G401.6 (cell line): Measurements from ENCODE around the gene ZNF141.
A peak's percentile ranks its signal among the peaks of the same experiment; 100 is the strongest.
"Not testable (repeated sequence)": the region's sequence is repeated elsewhere in the genome, so short reads cannot be mapped to it uniquely, and the experiment has no call there.

Experiments
- FAIRE-seq: peaks from 2 replicates; lab custom pipeline; 2012; peaks lifted over from hg19 to GRCh38; lab: Jason Lieb, UNC

The ZNF141 gene

GRCh38 chr4:337143-337931, at the start of gene ZNF141:
Gene ZNF141 (plus strand): TSS chr4:337814. CDS start chr4:337984, 170 bp downstream.
- peak; percentile 97 for FAIRE-seq

GRCh38 chr4:288891-289290, 48.7 kb upstream of the ZNF141 start:
- no peak for FAIRE-seq

DNA sequence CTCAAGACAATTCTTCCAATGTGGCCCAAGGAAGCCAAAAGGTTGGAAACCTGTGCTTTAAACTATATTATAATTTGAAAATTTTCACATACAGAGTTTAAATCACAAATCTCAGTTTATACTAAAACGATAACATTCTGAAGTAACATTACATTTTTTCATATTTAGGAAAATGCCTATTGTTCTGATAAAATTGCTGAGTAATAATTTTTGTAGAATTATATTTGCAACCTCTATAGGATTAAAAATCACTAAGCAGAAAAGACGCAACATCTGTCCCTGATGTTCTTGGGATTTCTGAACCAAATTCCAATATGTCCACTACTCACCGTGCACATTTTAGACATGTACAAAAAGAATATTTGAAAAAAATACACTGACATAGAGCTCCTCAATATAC, 42.9 kb upstream of the ZNF141 start:
- peak; percentile 28 for FAIRE-seq

- FAIRE-seq: no peak
These were observed 35.2 kb upstream of the ZNF141 start for GRCh38 chr4:302381-302780.

DNA sequence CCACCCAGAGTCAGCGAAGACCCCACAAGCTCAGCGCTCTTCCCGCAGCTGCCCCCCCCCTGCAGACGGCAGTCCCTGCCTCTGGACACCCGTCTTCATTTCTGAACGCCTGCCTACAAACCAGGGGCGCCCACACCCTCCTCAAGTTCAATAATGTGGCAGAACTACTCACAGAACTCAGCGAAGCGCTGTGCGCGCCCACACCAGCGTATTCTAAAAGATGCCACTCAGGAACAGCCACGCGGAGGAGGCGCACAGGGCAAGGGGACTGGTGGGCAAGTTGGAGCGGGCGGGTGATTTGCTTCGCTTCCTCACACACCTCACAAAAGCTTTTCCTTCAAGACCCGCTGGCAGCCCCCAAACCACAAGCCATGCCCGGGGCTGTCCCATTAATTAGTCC, 33.1 kb upstream of the ZNF141 start:
- not testable (repeated sequence) for FAIRE-seq

DNA sequence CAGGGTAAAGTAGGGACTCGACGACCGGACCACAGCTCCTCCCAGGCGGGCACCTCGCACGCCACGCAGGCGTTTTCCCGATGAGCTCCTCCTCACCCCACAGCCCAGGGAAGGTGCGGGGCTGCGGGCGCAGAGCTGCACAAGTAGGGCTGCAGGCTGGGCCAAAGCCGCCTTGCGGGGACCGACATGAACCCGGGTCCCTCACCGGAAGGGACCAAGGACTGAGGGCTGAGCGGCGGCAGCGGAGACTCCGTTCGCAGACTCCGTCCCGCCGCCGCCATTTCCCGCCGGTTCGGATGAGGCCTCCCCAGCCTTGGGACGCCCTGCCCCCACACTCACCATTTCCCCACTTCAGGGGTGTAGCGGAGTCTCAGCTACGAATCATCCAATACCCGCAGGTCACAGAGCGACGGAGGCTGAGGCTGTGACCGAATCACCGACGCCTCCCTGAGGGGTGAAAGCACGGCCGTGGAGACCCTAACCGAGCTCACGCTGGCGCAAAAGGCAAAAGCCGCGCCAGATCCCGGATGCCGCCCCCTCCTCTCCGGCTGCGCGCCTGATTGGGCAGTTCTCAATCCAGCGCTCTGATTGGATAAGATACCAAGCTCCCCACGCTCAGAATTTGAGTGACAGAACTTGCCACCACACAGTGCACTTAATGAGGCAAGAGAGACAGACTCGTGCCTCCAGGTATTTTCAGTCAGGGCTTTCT, 32.5 kb upstream of the ZNF141 start, which contains the start of gene ZNF732:
Gene ZNF732 (minus strand): TSS at position 506 of the 712 bp plus-strand sequence. CDS start 164 bp downstream, at position 342.
- FAIRE-seq: peak; percentile 95

GRCh38 chr4:306551-306961, 31.1 kb upstream of the ZNF141 start:
- FAIRE-seq: no peak

GRCh38 chr4:309807-310206, 27.8 kb upstream of the ZNF141 start:
- FAIRE-seq: no peak

- FAIRE-seq: no peak
These were observed 23.2 kb upstream of the ZNF141 start for GRCh38 chr4:314296-314903.

DNA sequence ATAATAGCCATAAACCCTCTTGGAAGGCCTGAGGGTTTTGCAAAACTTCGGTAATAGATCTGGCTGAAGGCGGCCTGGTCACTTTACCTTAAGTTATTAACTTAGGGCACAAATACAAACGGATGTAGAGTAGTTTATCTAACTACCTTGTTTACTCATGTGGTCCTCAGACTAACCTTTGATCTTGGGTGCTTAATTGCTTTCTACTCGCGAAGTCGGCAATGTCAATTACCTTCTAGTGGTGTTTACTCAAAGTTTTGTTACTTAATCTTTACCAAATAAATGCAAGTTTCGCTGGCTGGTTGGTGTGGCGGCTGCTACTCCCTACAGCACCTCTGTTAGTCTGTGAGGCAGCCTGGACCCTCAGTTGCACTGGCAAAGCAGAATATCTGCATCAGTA, 8.9 kb upstream of the ZNF141 start:
- FAIRE-seq: no peak

- no peak for FAIRE-seq
These were observed 2.1 kb upstream of the ZNF141 start for GRCh38 chr4:335515-335914.

- no peak for FAIRE-seq
These were observed 1.3 kb upstream of the ZNF141 start for GRCh38 chr4:336099-336892.

DNA sequence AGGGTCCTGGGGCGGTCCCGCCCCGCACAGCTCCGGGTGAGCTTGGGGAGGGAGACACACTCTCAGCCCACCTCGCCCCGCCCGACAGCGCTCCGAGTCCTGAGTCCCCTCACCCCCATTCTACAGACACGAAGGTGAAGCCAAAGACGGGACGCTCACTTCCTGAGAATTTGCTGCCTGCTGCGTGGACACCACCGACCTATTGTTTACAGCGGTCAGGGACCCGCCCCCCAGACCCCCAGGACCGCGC, 796 bp upstream of the ZNF141 start:
- FAIRE-seq: no peak

DNA sequence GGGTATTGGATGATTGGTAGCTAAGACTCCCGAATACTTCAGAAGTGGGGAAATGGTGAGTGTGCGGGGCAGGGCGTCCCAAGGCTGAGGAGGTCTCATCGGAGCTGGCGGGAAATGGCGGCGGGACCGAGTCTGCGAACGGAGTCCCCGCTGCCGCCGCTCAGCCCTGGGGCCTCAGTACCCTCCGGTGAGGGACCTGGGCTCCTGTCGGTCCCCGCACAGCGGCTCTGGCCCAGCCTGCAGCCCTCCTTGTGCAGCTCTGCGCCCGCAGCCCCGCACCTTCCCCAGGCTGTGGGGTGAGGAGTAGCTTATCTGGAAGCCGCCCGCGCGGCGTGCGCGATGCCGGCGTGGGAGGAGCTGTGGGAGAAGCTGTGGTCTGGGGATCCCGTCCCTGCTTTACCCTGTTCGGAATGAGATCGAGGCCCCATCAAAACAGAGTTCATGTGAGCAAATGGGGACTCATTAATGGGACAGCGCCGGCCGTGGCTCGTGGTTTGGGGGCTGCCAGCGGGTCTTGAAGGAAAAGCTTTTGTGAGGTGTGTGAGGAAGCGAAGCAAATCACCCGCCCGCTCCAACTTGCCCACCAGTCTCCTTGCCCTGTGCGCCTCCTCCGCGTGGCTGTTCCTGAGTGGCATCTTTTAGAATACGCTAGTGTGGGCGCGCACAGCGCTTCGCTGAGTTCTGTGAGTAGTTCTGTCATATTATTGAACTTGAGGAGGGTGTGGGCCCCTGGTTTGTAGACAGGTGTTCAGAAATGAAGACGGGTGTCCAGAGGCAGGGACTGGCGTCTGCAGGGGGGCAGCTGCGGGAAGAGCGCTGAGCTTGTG, 531 bp downstream of the ZNF141 start:
- FAIRE-seq: no peak

- FAIRE-seq: no peak
These were observed 1.1 kb downstream of the ZNF141 start for GRCh38 chr4:338759-339097.

- FAIRE-seq: no peak
These were observed 2.4 kb downstream of the ZNF141 start for GRCh38 chr4:340011-340410.

- no peak for FAIRE-seq
These were observed 35.6 kb downstream of the ZNF141 start for GRCh38 chr4:373062-373839.

- FAIRE-seq: no peak
These were observed 36.9 kb downstream of the ZNF141 start for GRCh38 chr4:374298-375160.

DNA sequence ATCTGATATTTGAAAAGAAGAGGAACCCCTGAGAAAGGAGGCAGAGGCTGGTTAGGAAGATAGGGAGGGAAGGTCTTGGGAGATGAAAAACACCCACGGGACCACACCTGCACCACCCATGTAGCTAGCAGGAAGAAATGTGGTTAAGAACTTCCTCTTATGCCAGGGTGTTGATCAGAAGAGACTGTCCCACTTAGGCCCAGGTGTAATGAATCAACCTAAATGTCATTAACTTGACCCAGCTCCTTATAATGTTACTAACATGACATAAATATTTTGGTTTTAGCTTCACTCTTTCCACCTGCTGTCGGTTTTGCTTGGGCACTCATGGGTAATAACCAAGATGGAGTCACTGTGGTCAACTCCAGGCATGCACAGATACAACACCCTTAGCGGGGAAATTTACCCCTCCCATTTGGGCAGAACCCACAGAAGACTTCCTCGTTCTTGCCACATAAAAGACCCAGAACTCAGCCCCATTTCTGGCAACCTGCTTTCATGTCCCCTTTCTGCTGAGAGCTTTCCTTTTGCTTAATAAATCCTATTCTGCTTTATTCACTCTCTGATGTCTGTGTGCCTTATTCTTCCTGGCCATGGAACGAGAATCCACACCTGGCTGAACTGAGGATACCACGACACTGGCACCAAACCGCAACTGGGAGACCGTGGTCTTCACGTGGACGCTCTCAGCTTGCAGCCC, 46.8 kb downstream of the ZNF141 start:
- no peak for FAIRE-seq
